IMR-90 (cell line): Measurements from ENCODE around the gene NOL6. TPM values are rescaled to one million over a fixed set of nuclear protein-coding genes. Genes with fewer than 3 reads are reported as not detected.

Experiments
- ATAC-seq: fragments of 200-7000 bp; cut with Tn5 transposase; 2 replicates; pipeline ENCODE4 v1.9.1; 2020; ENCODE audit warnings: low read depth, mild to moderate bottlenecking, moderate library complexity
- BruUV-seq: library from RNA; stranded (reverse); fragments of 400-500 nt; replicated peaks from 2 replicates; lab custom pipeline; 2021; lab: Mats Ljungman, UMichigan
- CTCF ChIA-PET: fragments of 300-600 bp; formaldehyde crosslinking; extraction: SDS; loops from one replicate; lab custom pipeline; 2021; ENCODE audit warnings: antibody characterized with exemption; lab: Yijun Ruan, JAX
- POLR2A ChIA-PET: fragments of 300-600 bp; sonication (Branson Sonifier 250); formaldehyde crosslinking; loops from one replicate; lab custom pipeline; 2022; ENCODE audit warnings: antibody characterized with exemption; ENCODE audit not compliant: unreplicated experiment; lab: Charles Lee
- DNase-seq: peaks from one replicate; pipeline ENCODE4 v3.0.0; 2013
- H2AFZ ChIP-seq: replicated peaks from 2 replicates; pipeline ENCODE3; 2013; ENCODE audit warnings: low read length, mild to moderate bottlenecking; ENCODE audit not compliant: poor library complexity
- H2AK5ac ChIP-seq: 2 replicates; pipeline ENCODE4 v1.6.1; 2013; ENCODE audit warnings: low read depth, low read length, inconsistent platforms
- H2AK9ac ChIP-seq: replicated peaks from 2 replicates; pipeline ENCODE3; 2013; ENCODE audit warnings: mild to moderate bottlenecking, low read depth, low read length, moderate library complexity; ENCODE audit not compliant: poor library complexity
- H2BK120ac ChIP-seq: 2 replicates; pipeline ENCODE4 v1.6.1; 2013; ENCODE audit warnings: low read depth, low read length, inconsistent platforms
- H2BK15ac ChIP-seq: 3 replicates; pipeline ENCODE4 v1.6.1; 2013; ENCODE audit warnings: low read depth, low read length, inconsistent platforms
- H2BK20ac ChIP-seq: 2 replicates; pipeline ENCODE4 v1.6.1; 2013; ENCODE audit warnings: low read depth, mild to moderate bottlenecking, inconsistent platforms, low read length, moderate library complexity
- H2BK5ac ChIP-seq: 2 replicates; pipeline ENCODE4 v1.6.1; 2013; ENCODE audit warnings: mild to moderate bottlenecking, low read depth, low read length, inconsistent platforms; ENCODE audit not compliant: poor library complexity, severe bottlenecking
- H3K14ac ChIP-seq: replicated peaks from 2 replicates; pipeline ENCODE4 v1.6.1; 2013; ENCODE audit warnings: low read depth, low read length, inconsistent platforms
- H3K18ac ChIP-seq: 2 replicates; pipeline ENCODE4 v1.6.1; 2013; ENCODE audit warnings: low read depth, low read length, control low read depth
- H3K23ac ChIP-seq: 2 replicates; pipeline ENCODE4 v1.6.1; 2013; ENCODE audit warnings: low read depth, low read length, inconsistent platforms
- H3K27ac ChIP-seq: 2 replicates; pipeline ENCODE4 v1.5.1; 2013; ENCODE audit warnings: mild to moderate bottlenecking, control low read depth, low read length; ENCODE audit not compliant: insufficient read depth
- H3K27me3 ChIP-seq: 2 replicates; pipeline ENCODE4 v1.6.1; 2013; ENCODE audit warnings: low read length; ENCODE audit not compliant: control insufficient read depth, insufficient read depth
- H3K36me3 ChIP-seq: 2 replicates; pipeline ENCODE4 v1.6.1; 2013; ENCODE audit warnings: low read length, mixed read lengths; ENCODE audit not compliant: control insufficient read depth, insufficient read depth
- H3K4ac ChIP-seq: 2 replicates; pipeline ENCODE4 v1.6.1; 2013; ENCODE audit warnings: low read depth, low read length, inconsistent platforms
- H3K4me1 ChIP-seq: 2 replicates; pipeline ENCODE4 v1.6.1; 2013; ENCODE audit warnings: low read length, mixed read lengths; ENCODE audit not compliant: control insufficient read depth, insufficient read depth
- H3K4me2 ChIP-seq: 2 replicates; pipeline ENCODE4 v1.6.1; 2013; ENCODE audit warnings: low read depth, mild to moderate bottlenecking, control low read depth, low read length, moderate library complexity
- H3K4me3 ChIP-seq: 2 replicates; pipeline ENCODE4 v1.5.1; 2013; ENCODE audit warnings: low read depth, mild to moderate bottlenecking, control low read depth, low read length, moderate library complexity; ENCODE audit not compliant: insufficient read depth
- H3K56ac ChIP-seq: 2 replicates; pipeline ENCODE4 v1.6.1; 2013; ENCODE audit warnings: low read length, inconsistent platforms; ENCODE audit not compliant: insufficient read depth; ENCODE audit errors: extremely low read depth
- H3K79me1 ChIP-seq, 2 experiments: 2 replicates each; pipeline ENCODE4 v1.6.1; 2013; ENCODE audit warnings: low read length in 2 of 2, inconsistent platforms in 1 of 2, low read depth in 1 of 2
- H3K9ac ChIP-seq: 2 replicates; pipeline ENCODE4 v1.6.1; 2013; ENCODE audit warnings: low read depth, low read length, control low read depth
- H3K9me1 ChIP-seq: 2 replicates; pipeline ENCODE4 v1.6.1; 2013; ENCODE audit warnings: low read length, inconsistent platforms; ENCODE audit not compliant: insufficient read depth
- H3K9me3 ChIP-seq: 2 replicates; pipeline ENCODE4 v1.6.1; 2013; ENCODE audit warnings: low read length; ENCODE audit not compliant: control insufficient read depth, insufficient read depth
- H4K20me1 ChIP-seq: 2 replicates; pipeline ENCODE4 v1.6.1; 2013; ENCODE audit warnings: low read length, inconsistent platforms; ENCODE audit not compliant: insufficient read depth
- H4K5ac ChIP-seq: 2 replicates; pipeline ENCODE4 v1.6.1; 2013; ENCODE audit warnings: mild to moderate bottlenecking, low read depth, low read length, control low read depth
- H4K8ac ChIP-seq, 2 experiments: 2 replicates each; pipeline ENCODE4 v1.6.1; 2013; ENCODE audit warnings: low read depth in 2 of 2, low read length in 2 of 2, control low read depth in 1 of 2, inconsistent platforms in 1 of 2
- H4K91ac ChIP-seq: 2 replicates; pipeline ENCODE4 v1.6.1; 2013; ENCODE audit warnings: low read depth, low read length, inconsistent platforms; ENCODE audit not compliant: insufficient read depth
- BHLHE40 ChIP-seq: fragments of 150-350 bp; IDR thresholded peaks from 2 replicates; pipeline ENCODE4 v1.6.1; 2016; ENCODE audit warnings: mild to moderate bottlenecking, low read depth, low read length
- CHD1 ChIP-seq: IDR thresholded peaks from 2 replicates; pipeline ENCODE4 v1.6.1; 2012; ENCODE audit warnings: low read depth, low read length, improper control_type of control experiment
- FOS ChIP-seq: fragments of 150-350 bp; IDR thresholded peaks from 2 replicates; pipeline ENCODE4 v1.6.1; 2016; ENCODE audit warnings: low read depth, low read length
- MAFK ChIP-seq: IDR thresholded peaks from 2 replicates; pipeline ENCODE4 v1.6.1; 2012; ENCODE audit warnings: low read depth, low read length, improper control_type of control experiment
- MAZ ChIP-seq: IDR thresholded peaks from 2 replicates; pipeline ENCODE4 v1.6.1; 2012; ENCODE audit warnings: low read depth, mild to moderate bottlenecking, low read length, improper control_type of control experiment, moderate library complexity, borderline replicate concordance
- NFE2L2 ChIP-seq: fragments of 150-350 bp; IDR thresholded peaks from 2 replicates; pipeline ENCODE4 v1.6.1; 2016; ENCODE audit warnings: low read depth, mild to moderate bottlenecking, low read length
- POLR2A ChIP-seq: IDR thresholded peaks from 2 replicates; pipeline ENCODE4 v1.6.1; 2012; ENCODE audit warnings: mild to moderate bottlenecking, low read depth, low read length
- RAD21 ChIP-seq: IDR thresholded peaks from 2 replicates; pipeline ENCODE4 v1.6.1; 2012; ENCODE audit warnings: low read length, improper control_type of control experiment
- RCOR1 ChIP-seq: IDR thresholded peaks from 2 replicates; pipeline ENCODE4 v1.6.1; 2012; ENCODE audit warnings: mild to moderate bottlenecking, low read length, improper control_type of control experiment; ENCODE audit not compliant: insufficient replicate concordance
- SMC3 ChIP-seq: fragments of 150-350 bp; IDR thresholded peaks from 2 replicates; pipeline ENCODE4 v1.6.1; 2016; ENCODE audit warnings: low read depth, mild to moderate bottlenecking, antibody characterized with exemption, low read length, moderate library complexity
- WGBS, 2 experiments: methylation state at CpG; one replicate each; pipeline versions ENCODE4 v1.1.5 to v1.1.7; 2013; ENCODE audit warnings: missing lambda C conversion rate in 2 of 2; ENCODE audit not compliant: insufficient read length in 1 of 2; ENCODE audit errors: extremely low coverage in 2 of 2; 5-methylcytosine and 5-hydroxymethylcytosine counted together
- dilution Hi-C: fragments of 300-500 bp; cut with HindIII; formaldehyde crosslinking; loops from one replicate; pipeline ENCODE4 v1.14.3; 2018; ENCODE audit warnings: low sequenced_read_pairs; ENCODE audit not compliant: unreplicated experiment
- in situ Hi-C: fragments of 300-500 bp; cut with MboI; formaldehyde crosslinking; loops from 3 replicates; pipeline ENCODE4 v1.14.3; 2019; ENCODE audit warnings: low sequenced_read_pairs, inconsistent platforms, mixed read lengths
- intact Hi-C: fragments of 100-400 bp; cut with micrococcal nuclease; formaldehyde crosslinking; loops from 2 replicates; pipeline ENCODE4 v1.10.0; 2022
- polyA plus RNA-seq, 3 experiments: library from polyadenylated mRNA; depleted of rRNA; stranded (reverse); fragments of >200 nt; gene quantifications; 2 replicates each; pipeline ENCODE4 v1.2.3, GENCODE V29; 2012; ENCODE audit warnings: low replicate concordance in 1 of 3
- total RNA-seq: library from RNA; depleted of rRNA; stranded (reverse); fragments of >200 nt; gene quantifications from 2 replicates; pipeline ENCODE4 v1.2.3, GENCODE V29; 2012
- TF ChIP-seq, protein P1 (sequence below): conservative IDR thresholded peaks from 2 replicates; pipeline ENCODE4 v1.5.1; 2012; ENCODE audit warnings: mild to moderate bottlenecking, low read depth, low read length, improper control_type of control experiment
- TF ChIP-seq, protein P2 (sequence below): fragments of 150-350 bp; IDR thresholded peaks from 2 replicates; pipeline ENCODE4 v1.6.1; 2016; ENCODE audit warnings: low read depth, mild to moderate bottlenecking, low read length, moderate library complexity, borderline replicate concordance
- TF ChIP-seq, protein P3 (sequence below): fragments of 150-350 bp; IDR thresholded peaks from 2 replicates; pipeline ENCODE4 v1.6.1; 2017; ENCODE audit warnings: mild to moderate bottlenecking, antibody characterized with exemption, low read length, low read depth

Gene NOL6
- total and polyA plus RNA-seq, 2 of the 4 experiments (the other 2 are of a cell fraction), result 47.3 to 71.7 TPM

DNA sequence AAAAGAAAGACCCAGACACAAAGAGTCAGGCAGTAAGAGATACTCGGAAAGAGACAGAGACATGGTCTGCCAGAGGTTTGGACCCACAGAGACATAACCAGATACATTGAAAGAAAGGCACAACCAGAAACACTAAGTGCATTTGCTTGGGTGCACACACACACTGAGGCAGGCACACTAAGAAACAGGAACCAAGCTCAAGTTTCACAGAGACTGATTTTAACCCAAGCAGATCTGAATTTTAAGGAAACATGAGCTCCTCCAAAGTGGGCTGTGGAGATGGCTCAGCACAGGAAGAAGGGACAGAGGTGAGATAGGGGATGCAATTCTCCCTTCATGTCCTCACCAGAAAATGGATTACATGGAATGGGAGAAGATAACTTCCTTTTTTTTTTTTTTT is 35.8 kb downstream of the NOL6 start:
- Histone ChIP-seq H3K27me3 (peaks cover 37% of the 10 kb centered on the region), H3K4ac (no peak overlapping the region), H3K4me2 (no peak overlapping the region), H3K27ac (no peak overlapping the region), H3K9ac (no peak overlapping the region), H2BK5ac (no peak overlapping the region), H4K20me1 (no peaks in the 10 kb centered on the region), H3K4me1 (peaks cover 2% of the 10 kb centered on the region; the same call in 1 of the 2 replicates), H3K23ac (no peak overlapping the region), H4K5ac (no peak overlapping the region), H3K79me1 (no peaks in the 10 kb centered on the region), H2AK9ac (no peak overlapping the region), H2BK20ac (no peak overlapping the region), H3K4me3 (no peak overlapping the region), H3K56ac (no peak overlapping the region), H2BK120ac (no peak overlapping the region), H3K36me3 (no peaks in the 10 kb centered on the region), H2AK5ac (no peak overlapping the region), H4K91ac (no peak overlapping the region), H4K8ac (no peak overlapping the region), H2AFZ (no peak overlapping the region), H3K9me3 (no peaks in the 10 kb centered on the region), H3K14ac (no peak overlapping the region), H3K18ac (no peak overlapping the region), H2BK15ac (no peak overlapping the region), H3K9me1 (peaks cover 8% of the 10 kb centered on the region; the same call in 1 of the 2 replicates)
- POLR2A ChIA-PET, result interaction anchor here (0.6 kb wide), 1 partner anchor 12 kb away, joined by 3 read pairs; no protein-coding TSS in a partner anchor
- ATAC-seq, result no peak
- dilution Hi-C loops, result no loop called here
- intact Hi-C loops, result no loop called here
- WGBS, 2 experiments, result no CpG with 5 or more reads among the region's 1 CpG
- in situ Hi-C loops, result no loop called here
- BruUV-seq, result no TSS peak
- CTCF ChIA-PET, result interaction anchor here (0.6 kb wide), 1 partner anchor 173 kb away, joined by 4 read pairs; no protein-coding TSS in a partner anchor
- no peak for TF ChIP-seq RCOR1
- TF ChIP-seq, protein P1, sequence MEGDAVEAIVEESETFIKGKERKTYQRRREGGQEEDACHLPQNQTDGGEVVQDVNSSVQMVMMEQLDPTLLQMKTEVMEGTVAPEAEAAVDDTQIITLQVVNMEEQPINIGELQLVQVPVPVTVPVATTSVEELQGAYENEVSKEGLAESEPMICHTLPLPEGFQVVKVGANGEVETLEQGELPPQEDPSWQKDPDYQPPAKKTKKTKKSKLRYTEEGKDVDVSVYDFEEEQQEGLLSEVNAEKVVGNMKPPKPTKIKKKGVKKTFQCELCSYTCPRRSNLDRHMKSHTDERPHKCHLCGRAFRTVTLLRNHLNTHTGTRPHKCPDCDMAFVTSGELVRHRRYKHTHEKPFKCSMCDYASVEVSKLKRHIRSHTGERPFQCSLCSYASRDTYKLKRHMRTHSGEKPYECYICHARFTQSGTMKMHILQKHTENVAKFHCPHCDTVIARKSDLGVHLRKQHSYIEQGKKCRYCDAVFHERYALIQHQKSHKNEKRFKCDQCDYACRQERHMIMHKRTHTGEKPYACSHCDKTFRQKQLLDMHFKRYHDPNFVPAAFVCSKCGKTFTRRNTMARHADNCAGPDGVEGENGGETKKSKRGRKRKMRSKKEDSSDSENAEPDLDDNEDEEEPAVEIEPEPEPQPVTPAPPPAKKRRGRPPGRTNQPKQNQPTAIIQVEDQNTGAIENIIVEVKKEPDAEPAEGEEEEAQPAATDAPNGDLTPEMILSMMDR, result no peak
- no peak for TF ChIP-seq MAFK
- no peak for TF ChIP-seq MAZ
- TF ChIP-seq, protein P2, sequence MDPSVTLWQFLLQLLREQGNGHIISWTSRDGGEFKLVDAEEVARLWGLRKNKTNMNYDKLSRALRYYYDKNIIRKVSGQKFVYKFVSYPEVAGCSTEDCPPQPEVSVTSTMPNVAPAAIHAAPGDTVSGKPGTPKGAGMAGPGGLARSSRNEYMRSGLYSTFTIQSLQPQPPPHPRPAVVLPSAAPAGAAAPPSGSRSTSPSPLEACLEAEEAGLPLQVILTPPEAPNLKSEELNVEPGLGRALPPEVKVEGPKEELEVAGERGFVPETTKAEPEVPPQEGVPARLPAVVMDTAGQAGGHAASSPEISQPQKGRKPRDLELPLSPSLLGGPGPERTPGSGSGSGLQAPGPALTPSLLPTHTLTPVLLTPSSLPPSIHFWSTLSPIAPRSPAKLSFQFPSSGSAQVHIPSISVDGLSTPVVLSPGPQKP, result no peak
- TF ChIP-seq FOS, result no peak
- no peak for TF ChIP-seq RAD21
- no peak for TF ChIP-seq NFE2L2
- TF ChIP-seq BHLHE40, result no peak
- no peak for TF ChIP-seq POLR2A
- no peak for TF ChIP-seq SMC3
- no peak for TF ChIP-seq CHD1
- TF ChIP-seq, protein P3, sequence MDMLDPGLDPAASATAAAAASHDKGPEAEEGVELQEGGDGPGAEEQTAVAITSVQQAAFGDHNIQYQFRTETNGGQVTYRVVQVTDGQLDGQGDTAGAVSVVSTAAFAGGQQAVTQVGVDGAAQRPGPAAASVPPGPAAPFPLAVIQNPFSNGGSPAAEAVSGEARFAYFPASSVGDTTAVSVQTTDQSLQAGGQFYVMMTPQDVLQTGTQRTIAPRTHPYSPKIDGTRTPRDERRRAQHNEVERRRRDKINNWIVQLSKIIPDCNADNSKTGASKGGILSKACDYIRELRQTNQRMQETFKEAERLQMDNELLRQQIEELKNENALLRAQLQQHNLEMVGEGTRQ, result no peak
- DNase-seq, result no peak
